ENCODE results near the gene DNPEP. TPM values are rescaled to one million over a fixed set of nuclear protein-coding genes. Genes with fewer than 3 reads are reported as not detected.

DNPEP gene
- total and polyA plus RNA-seq, 2 donors = 36.9 to 96.8 TPM

DNA sequence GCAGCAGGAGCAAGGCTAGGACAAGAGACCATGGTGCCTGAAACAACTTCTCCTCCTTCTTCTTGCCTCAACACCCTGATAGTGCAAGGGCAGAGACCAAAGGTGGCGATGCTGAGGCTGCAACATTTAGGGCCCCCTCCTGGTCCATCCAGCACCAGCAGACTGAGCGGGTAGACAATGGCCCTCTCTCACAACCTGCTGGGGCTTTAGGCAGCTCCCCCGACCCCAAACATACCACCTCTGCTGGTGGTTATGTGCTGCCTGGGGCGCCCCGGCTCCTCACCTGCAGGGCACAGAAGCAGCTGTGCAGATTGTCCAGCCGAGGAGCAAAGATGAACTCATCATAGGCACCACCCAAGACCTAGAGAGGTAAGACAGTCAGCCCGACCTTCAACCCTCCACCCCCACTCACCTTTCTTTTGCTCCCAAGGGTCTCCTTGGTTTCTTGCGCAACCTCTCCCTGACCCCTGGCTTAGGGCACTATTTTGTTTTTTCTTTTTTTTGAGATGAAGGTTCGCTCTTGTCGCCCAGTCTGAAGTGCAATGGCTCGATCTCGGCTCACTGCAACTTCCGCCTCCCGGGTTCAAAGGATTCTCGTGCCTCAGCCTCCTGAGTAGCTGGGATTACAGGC is 3.5 kb downstream of the DNPEP start:
- no peak overlapping the region for H3K27ac ChIP-seq (ENCODE audit: low read depth)
- H3K4me1 ChIP-seq (ENCODE audit: insufficient read depth) = peaks cover 3% of the 10 kb centered on the region
- no peaks in the 10 kb centered on the region for H3K36me3 ChIP-seq (ENCODE audit: insufficient read depth)
- WGBS = 86% methylated on average over 15 of the region's 15 CpGs
- no peak for DNase-seq (ENCODE audit: extremely low spot score)
- H3K4me3 ChIP-seq (ENCODE audit: low read depth, low read length) = no peak overlapping the region

DNA sequence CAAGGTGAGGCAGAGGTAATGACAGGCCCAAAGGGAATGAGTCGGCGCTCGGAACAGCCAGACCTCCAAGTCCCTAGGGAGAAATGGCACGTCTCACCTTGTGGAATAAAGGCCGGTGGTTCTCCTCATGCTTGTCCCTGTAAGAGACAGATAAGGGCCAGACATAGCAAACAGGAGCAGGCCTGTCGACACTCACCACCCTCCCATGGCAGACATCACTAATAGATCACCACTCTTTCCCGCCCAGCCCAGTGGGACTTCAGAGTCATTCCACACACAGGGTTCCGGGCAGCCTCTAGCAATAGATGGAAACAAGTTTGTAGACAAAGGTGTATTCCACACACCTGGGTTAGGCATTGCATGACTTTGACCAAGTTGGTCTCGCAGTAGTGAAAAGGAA is 6.3 kb downstream of the DNPEP start:
- Histone ChIP-seq H3K36me3 (ENCODE audit: insufficient read depth) (no peaks in the 10 kb centered on the region), H3K4me3 (ENCODE audit: low read depth, low read length) (no peak overlapping the region), H3K27ac (ENCODE audit: low read depth) (no peak overlapping the region), H3K4me1 (ENCODE audit: insufficient read depth) (no peaks in the 10 kb centered on the region)
- no peak for DNase-seq (ENCODE audit: extremely low spot score)
- WGBS = 88% methylated on average over 9 of the region's 9 CpGs

DNA sequence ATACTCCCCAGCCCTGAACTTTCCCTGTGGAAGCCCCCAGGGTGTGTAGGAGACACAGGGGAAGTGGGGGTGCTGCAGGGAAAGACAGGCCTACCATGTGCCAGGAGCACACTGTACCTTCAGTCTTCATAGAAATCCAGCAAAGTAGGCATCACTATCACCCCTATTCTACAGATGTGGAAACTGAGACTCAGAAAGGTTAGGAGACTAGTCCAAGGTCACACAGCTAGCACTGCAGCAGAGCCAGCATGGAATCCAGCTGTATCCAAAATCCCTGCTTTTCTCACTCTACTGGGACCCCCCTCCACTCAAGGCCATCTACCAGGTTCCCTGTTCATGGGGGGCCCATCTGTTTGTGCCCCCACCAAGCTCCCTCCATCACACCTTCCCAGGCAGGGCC is 6.8 kb downstream of the DNPEP start:
- H3K4me3 ChIP-seq (ENCODE audit: low read depth, low read length) = no peak overlapping the region
- no peaks in the 10 kb centered on the region for H3K36me3 ChIP-seq (ENCODE audit: insufficient read depth)
- no peaks in the 10 kb centered on the region for H3K4me1 ChIP-seq (ENCODE audit: insufficient read depth)
- H3K27ac ChIP-seq (ENCODE audit: low read depth) = no peak overlapping the region
- no peak for DNase-seq (ENCODE audit: extremely low spot score)

DNA sequence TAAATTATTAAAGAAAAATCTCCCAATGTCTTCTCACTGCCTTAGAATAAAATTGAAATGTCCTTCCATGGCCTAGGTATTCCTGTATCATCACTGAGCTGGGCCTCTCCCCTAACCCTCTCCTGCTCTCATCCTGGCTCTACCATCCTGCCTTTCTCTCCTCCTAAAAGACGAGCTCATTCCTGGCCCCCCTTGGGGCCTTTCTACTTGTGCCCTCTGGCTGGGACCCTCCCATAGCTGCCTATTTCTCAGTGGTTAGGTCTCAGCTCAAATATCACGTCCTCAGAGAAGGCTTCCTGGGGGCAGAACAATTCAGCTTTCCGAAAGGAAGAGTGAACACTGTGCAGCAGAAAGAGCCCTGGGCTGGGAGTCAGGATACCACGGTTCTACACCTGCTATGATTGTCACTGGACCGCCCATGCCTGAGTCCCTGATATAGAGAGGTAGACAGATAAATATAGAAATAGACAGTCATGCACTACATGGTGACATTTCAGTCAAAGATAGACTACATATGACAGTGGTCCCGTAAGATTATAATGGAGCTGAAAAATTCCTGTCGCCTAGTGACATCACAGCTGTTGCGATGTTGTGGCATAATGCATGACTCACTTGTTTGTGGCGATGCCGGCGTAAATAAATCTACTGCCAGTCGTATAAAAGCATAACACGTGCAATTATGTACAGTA is 9.4 kb downstream of the DNPEP start:
- DNase-seq (ENCODE audit: extremely low spot score) = no peak
- 89% methylated on average over 13 of the region's 13 CpGs for WGBS
- Histone ChIP-seq H3K36me3 (ENCODE audit: insufficient read depth) (no peaks in the 10 kb centered on the region), H3K4me1 (ENCODE audit: insufficient read depth) (no peaks in the 10 kb centered on the region), H3K4me3 (ENCODE audit: low read depth, low read length) (no peak overlapping the region), H3K27ac (ENCODE audit: low read depth) (no peak overlapping the region)

DNA sequence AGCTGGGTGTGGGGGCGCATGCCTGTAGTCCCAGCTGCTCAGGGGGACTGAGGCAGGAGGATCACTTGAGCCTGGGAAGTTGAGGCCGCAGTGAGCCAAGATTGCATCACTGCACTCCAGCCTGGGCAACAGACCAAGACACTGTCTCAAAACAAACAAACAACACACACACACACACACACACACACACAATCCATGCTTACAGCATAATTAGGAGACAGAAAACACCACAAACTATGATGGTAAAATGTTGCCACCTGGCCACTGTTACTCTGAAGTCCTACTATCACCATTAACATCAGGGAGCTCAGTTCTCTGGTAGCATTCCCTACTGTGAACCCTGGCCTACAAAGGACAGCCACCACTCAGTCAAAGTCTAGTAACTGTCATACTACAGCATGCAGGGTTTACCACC is 18.3 kb downstream of the DNPEP start:
- H3K4me1 ChIP-seq (ENCODE audit: insufficient read depth) = no peaks in the 10 kb centered on the region
- WGBS = 19% methylated on average over 2 of the region's 2 CpGs
- DNase-seq (ENCODE audit: extremely low spot score) = no peak
- H3K27ac ChIP-seq (ENCODE audit: low read depth) = no peak overlapping the region
- H3K36me3 ChIP-seq (ENCODE audit: insufficient read depth) = no peaks in the 10 kb centered on the region
- H3K4me3 ChIP-seq (ENCODE audit: low read depth, low read length) = no peak overlapping the region

DNA sequence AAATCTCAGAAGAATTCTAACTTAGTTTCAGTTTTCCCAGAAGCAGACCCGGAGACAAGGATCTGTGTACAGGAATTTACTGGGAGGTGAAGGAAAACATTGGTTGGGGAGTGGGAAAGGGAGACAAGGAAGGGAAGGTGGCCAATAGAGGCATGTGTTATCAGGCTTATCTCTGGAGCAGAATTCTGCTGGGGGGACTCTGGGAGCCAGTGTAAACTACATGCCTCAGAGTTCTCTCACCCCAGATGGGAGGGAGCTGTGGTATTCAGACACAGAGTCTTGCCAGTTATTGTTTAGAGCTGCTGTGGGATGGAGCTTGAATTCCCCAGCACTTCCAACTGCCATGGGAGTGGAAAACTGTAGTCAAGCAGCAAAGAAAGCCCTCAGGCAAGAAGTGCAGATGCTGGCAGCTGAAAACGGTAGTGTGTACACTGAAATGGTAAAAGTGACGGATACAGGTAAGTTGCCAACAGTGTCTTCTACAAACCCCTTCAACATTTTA is 19.0 kb downstream of the DNPEP start:
- DNase-seq (ENCODE audit: extremely low spot score) = peak; percentile 32
- WGBS = 17% methylated on average over 3 of the region's 3 CpGs
- no peak overlapping the region for H3K27ac ChIP-seq (ENCODE audit: low read depth)
- H3K4me3 ChIP-seq (ENCODE audit: low read depth, low read length) = no peak overlapping the region
- H3K36me3 ChIP-seq (ENCODE audit: insufficient read depth) = no peaks in the 10 kb centered on the region
- H3K4me1 ChIP-seq (ENCODE audit: insufficient read depth) = no peaks in the 10 kb centered on the region

DNA sequence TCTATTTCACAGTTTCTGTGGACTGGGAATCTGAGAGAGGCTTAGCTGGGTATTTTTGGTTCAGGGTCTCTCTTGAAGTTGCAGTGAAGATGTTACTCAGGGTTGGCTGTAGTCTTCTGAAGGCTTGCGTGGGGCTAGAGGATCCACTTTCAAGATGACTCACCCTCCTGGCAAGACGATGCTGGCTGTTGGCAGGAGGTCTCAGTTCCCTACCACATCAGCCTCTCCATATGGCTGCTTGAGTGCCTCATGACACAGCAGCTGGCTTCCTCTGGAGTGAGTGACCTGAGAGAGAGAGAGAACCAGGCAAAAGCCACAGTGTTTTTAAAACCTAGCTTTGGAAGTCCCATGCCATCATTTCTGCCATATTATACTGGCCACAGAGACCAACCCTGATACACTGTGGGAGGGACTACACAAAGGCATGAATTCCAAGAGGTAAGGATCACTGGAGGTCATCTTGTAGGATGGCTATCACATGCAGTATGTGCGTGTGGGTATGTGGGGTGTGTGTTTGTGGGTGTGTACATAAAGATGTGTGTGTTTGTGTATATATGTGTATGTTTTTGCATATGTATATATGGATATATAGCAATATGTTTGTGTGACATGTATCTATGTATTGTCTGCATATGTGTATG is 25.1 kb downstream of the DNPEP start:
- H3K27ac ChIP-seq (ENCODE audit: low read depth) = no peak overlapping the region
- H3K4me1 ChIP-seq (ENCODE audit: insufficient read depth) = peaks cover 1% of the 10 kb centered on the region
- H3K36me3 ChIP-seq (ENCODE audit: insufficient read depth) = no peaks in the 10 kb centered on the region
- no peak for DNase-seq (ENCODE audit: extremely low spot score)
- 35% methylated on average over 3 of the region's 3 CpGs for WGBS
- no peak overlapping the region for H3K4me3 ChIP-seq (ENCODE audit: low read depth, low read length)

DNA sequence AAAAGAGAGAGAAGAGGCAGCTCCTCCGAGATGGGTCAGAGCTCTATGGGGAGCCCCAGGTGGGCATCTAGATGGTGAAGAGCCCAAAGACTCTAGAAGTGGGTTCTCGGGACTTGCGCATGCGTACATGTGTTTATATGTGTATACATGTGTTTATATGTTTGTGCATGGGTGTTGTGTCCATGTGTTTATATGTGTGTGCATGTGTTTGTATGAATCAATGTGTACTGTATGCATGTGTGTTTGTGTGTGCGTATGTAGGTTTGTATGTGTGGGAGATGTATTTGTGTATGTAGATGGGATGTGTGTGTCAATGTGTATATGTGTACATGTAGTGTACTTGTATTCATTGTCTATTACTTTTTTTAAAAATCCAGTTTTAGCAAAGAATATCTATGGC is 25.6 kb downstream of the DNPEP start:
- WGBS = 96% methylated on average over 5 of the region's 5 CpGs
- Histone ChIP-seq H3K27ac (ENCODE audit: low read depth) (no peak overlapping the region), H3K36me3 (ENCODE audit: insufficient read depth) (no peaks in the 10 kb centered on the region), H3K4me1 (ENCODE audit: insufficient read depth) (peaks cover 1% of the 10 kb centered on the region), H3K4me3 (ENCODE audit: low read depth, low read length) (no peak overlapping the region)
- no peak for DNase-seq (ENCODE audit: extremely low spot score)

DNA sequence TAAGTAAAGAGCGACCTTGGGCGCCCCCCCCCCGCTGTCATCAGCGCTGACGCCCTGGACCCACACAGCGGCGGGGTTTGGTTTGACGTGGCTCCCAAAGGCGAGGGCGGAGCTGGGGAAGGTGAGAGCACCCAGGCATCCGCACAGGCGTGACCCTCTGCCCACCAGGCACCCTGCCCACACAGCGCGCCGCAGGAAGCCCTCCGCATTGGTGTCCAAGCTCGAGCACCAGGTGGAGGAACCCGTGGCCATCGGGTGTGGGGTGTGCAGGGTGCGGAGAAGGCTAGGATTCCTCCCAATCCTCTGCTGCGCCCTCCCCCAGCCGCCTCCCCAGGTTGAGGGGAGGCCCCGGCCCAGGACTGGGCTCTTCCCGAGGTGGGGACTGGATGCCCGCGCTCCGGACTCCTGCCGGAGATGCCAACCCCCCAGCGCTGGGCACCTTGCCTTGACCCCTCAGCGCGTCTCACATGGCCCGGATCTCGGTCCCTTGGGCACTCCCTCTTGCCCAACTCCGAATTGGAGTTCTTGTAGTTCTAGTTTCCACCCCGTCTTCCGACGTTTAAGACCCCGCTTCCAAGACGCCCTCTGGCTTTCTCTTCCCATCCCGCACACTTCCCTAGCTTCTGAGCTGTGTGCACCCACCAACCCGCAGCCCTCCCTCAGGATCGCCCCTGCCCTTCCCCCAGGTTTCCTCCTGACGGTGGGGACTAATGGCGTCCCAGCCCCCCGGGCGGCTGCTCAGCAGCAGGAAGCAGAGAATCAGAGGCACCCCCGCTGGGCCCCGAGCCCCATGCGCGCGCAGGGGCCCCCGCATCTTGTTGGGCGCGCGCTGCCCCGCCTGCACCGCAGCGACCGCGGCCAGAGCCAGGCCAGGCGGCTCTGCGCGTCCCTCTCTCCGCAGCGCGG is 29.3 kb downstream of the DNPEP start:
- Histone ChIP-seq H3K36me3 (ENCODE audit: insufficient read depth) (no peaks in the 10 kb centered on the region), H3K27ac (ENCODE audit: low read depth) (no peak overlapping the region), H3K4me3 (ENCODE audit: low read depth, low read length) (no peak overlapping the region), H3K4me1 (ENCODE audit: insufficient read depth) (peaks cover 1% of the 10 kb centered on the region)
- WGBS = 4% methylated on average over 66 of the region's 66 CpGs
- no peak for DNase-seq (ENCODE audit: extremely low spot score)

DNA sequence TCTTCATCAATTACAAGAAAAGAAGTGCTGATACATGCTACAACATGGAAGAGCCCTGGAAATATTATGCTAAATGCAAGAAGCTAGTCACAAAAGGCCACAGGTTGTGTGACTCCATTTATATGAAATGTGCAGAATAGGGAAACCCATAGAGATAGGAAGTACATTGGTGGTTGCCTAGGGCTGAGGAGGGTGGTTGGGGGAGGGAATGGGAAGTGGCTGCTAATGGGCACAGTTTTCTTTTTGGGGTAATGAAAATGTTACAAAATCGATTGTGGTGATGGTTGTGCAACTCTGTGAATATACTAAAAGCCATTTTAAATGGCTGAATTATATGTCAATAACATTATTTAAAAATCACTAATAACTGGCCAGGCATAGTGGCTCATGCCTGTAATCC is 30.9 kb downstream of the DNPEP start:
- Histone ChIP-seq H3K4me1 (ENCODE audit: insufficient read depth) (peaks cover 1% of the 10 kb centered on the region), H3K36me3 (ENCODE audit: insufficient read depth) (no peaks in the 10 kb centered on the region), H3K27ac (ENCODE audit: low read depth) (no peak overlapping the region), H3K4me3 (ENCODE audit: low read depth, low read length) (no peak overlapping the region)
- DNase-seq (ENCODE audit: extremely low spot score) = no peak
- WGBS = 70% methylated on average over 1 of the region's 1 CpG

DNA sequence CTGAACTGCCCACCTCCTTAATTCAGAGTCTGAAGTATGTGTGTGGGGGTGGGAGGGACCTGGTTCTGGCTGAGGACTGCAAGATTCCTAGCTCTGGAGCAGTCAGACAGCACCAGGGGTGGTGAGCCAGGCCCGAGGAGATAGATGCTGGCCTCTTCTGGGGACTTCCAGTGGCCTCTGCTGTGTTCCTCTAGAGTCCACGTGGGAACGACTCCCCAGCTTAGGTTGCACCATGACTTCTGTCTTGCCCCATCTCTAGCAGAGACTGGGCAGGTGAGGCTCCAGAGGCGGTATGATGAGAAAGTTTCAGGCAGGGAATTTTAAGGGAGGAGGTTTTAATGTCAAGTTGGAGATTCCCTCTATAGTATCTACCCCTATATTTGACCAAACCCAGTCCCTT is 33.1 kb downstream of the DNPEP start:
- H3K4me3 ChIP-seq (ENCODE audit: low read depth, low read length) = no peak overlapping the region
- DNase-seq (ENCODE audit: extremely low spot score) = no peak
- peaks cover 1% of the 10 kb centered on the region for H3K4me1 ChIP-seq (ENCODE audit: insufficient read depth)
- WGBS = 76% methylated on average over 4 of the region's 4 CpGs
- H3K36me3 ChIP-seq (ENCODE audit: insufficient read depth) = no peaks in the 10 kb centered on the region
- no peak overlapping the region for H3K27ac ChIP-seq (ENCODE audit: low read depth)

DNA sequence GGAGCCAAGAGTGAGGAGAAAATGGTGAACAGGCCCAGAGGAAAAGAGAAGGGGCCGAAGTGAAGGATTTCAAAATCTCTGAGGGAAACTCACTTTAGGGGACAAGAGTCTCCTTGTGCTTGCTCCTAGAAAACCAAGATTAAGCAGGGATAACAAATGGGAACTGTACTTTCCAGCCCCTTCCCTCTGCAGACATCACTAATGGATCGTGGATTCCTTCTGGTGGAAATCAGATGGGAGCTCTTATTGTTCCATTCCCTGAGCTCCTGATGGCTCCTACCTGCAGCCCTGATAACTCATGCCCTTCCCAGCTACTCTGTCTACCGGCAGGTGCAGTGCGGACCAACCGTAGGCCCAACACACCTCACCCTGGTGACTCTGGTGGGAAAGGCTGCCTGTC is 34.6 kb downstream of the DNPEP start:
- DNase-seq (ENCODE audit: extremely low spot score) = no peak
- Histone ChIP-seq H3K4me1 (ENCODE audit: insufficient read depth) (no peaks in the 10 kb centered on the region), H3K27ac (ENCODE audit: low read depth) (no peak overlapping the region), H3K36me3 (ENCODE audit: insufficient read depth) (no peaks in the 10 kb centered on the region), H3K4me3 (ENCODE audit: low read depth, low read length) (no peak overlapping the region)
- 80% methylated on average over 5 of the region's 5 CpGs for WGBS

DNA sequence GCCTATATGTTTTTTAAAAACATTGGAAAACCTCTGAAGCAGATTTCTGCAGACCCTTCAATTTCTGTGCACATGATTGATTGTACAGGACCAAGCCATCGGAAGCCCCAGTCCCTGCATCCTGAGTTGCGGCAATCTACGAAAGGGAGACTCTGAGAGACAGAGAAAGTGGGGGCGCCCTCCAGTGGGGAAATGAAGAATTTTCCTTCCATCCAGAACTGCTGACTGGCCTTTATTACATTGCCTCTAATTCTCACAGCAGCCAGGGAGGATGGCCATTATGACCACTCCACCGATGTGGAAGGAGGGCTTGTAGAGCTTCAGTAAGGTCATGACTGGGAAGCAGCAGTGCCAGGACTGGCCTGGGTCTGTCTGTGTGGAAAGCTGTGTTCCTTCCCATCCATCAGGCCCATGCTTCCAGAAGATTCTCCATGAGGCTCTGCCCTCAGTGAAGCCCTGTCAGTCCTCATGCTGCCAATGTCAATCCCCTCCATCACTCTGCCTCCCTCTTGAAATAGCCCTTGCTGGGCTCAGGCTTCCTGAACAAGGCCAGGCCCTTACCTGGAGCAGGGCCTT is 35.2 kb downstream of the DNPEP start:
- no peak for DNase-seq (ENCODE audit: extremely low spot score)
- no peaks in the 10 kb centered on the region for H3K4me1 ChIP-seq (ENCODE audit: insufficient read depth)
- no peak overlapping the region for H3K4me3 ChIP-seq (ENCODE audit: low read depth, low read length)
- H3K27ac ChIP-seq (ENCODE audit: low read depth) = no peak overlapping the region
- no peaks in the 10 kb centered on the region for H3K36me3 ChIP-seq (ENCODE audit: insufficient read depth)
- 15% methylated on average over 5 of the region's 5 CpGs for WGBS
